NT2/D1 (cell line): Measurements from ENCODE around the gene CRYBB1.

Experiments used
- SUZ12 ChIP-seq: IDR thresholded peaks from 2 replicates; pipeline ENCODE4 v1.6.1; 2011; ENCODE audit not compliant: insufficient read length, insufficient read depth; ENCODE audit errors: extremely low read depth
- YY1 ChIP-seq: IDR thresholded peaks from 2 replicates; pipeline ENCODE4 v1.6.1; 2011; ENCODE audit not compliant: insufficient read length, insufficient read depth
- ZNF274 ChIP-seq: IDR thresholded peaks from 2 replicates; pipeline ENCODE4 v1.6.1; 2011; ENCODE audit warnings: mild to moderate bottlenecking, low read depth, low read length

GRCh38 chr22:26660356-26660755 is 42.5 kb upstream of the CRYBB1 start:
- TF ChIP-seq YY1 (no peak), SUZ12 (no peak), ZNF274 (no peak)
